Skeletal muscle cell (primary cell): ENCODE data around the gene RASEF.
"Not testable (repeated sequence)": the region's sequence is repeated elsewhere in the genome, so short reads cannot be mapped to it uniquely, and the experiment has no call there.

ENCODE experiments used
- DNase-seq: peaks from one replicate; pipeline ENCODE4 v3.0.0-alpha.2; 2010; ENCODE audit warnings: low read depth
- H3K4me3 ChIP-seq: 2 replicates; pipeline ENCODE4 v1.5.1; 2011; ENCODE audit warnings: low read depth, mild to moderate bottlenecking, control low read depth, low read length, moderate library complexity

Gene RASEF

GRCh38 chr9:83062651-83063527 is at the start of gene RASEF:
RASEF (minus strand) TSS chr9:83063142; CDS start chr9:83062867, 275 bp downstream.
- DNase-seq = no peak
- H3K4me3 ChIP-seq = peak within 1 kb of the TSS; percentile 46

GRCh38 chr9:83111169-83111568 is 48.2 kb upstream of the RASEF start:
- no peak overlapping the region for H3K4me3 ChIP-seq

GRCh38 chr9:83109296-83109695 is 46.4 kb upstream of the RASEF start:
- H3K4me3 ChIP-seq = no peak overlapping the region
- no peak for DNase-seq

More at GRCh38 chr9:83111169-83111568, 48.2 kb upstream of the RASEF start:
- DNase-seq = no peak

- H3K4me3 ChIP-seq = no peak overlapping the region
- DNase-seq = no peak
Measured at GRCh38 chr9:83108208-83108607, 45.3 kb upstream of the RASEF start.

GRCh38 chr9:83106772-83107171 is 43.8 kb upstream of the RASEF start:
- DNase-seq = no peak
- no peak overlapping the region for H3K4me3 ChIP-seq

GRCh38 chr9:83106263-83106662 is 43.3 kb upstream of the RASEF start:
- H3K4me3 ChIP-seq = no peak overlapping the region
- DNase-seq = no peak

GRCh38 chr9:83097633-83098032 is 34.7 kb upstream of the RASEF start:
- H3K4me3 ChIP-seq = no peak overlapping the region
- no peak for DNase-seq

GRCh38 chr9:83093311-83093710 is 30.4 kb upstream of the RASEF start:
- H3K4me3 ChIP-seq, DNase-seq: not testable (repeated sequence)

GRCh38 chr9:83081846-83082245 is 18.9 kb upstream of the RASEF start:
- H3K4me3 ChIP-seq = no peak overlapping the region
- DNase-seq = no peak

- no peak overlapping the region for H3K4me3 ChIP-seq
- DNase-seq = no peak
Measured at GRCh38 chr9:83081010-83081409, 18.1 kb upstream of the RASEF start.

- not testable (repeated sequence) for DNase-seq, H3K4me3 ChIP-seq
Measured at GRCh38 chr9:83075932-83076331, 13.0 kb upstream of the RASEF start.

GRCh38 chr9:83072498-83072897 is 9.6 kb upstream of the RASEF start:
- DNase-seq, H3K4me3 ChIP-seq: not testable (repeated sequence)

GRCh38 chr9:83071626-83072025 is 8.7 kb upstream of the RASEF start:
- H3K4me3 ChIP-seq = no peak overlapping the region
- no peak for DNase-seq

GRCh38 chr9:83070261-83070660 is 7.3 kb upstream of the RASEF start:
- no peak overlapping the region for H3K4me3 ChIP-seq
- peak; percentile 41 for DNase-seq

GRCh38 chr9:83069651-83070050 is 6.7 kb upstream of the RASEF start:
- no peak overlapping the region for H3K4me3 ChIP-seq
- no peak for DNase-seq

GRCh38 chr9:83068414-83068813 is 5.5 kb upstream of the RASEF start:
- DNase-seq = no peak
- no peak overlapping the region for H3K4me3 ChIP-seq

- no peak for DNase-seq
- H3K4me3 ChIP-seq = no peak overlapping the region
Measured at GRCh38 chr9:83067579-83067978, 4.6 kb upstream of the RASEF start.

- no peak overlapping the region for H3K4me3 ChIP-seq
- DNase-seq = peak; percentile 85
Measured at GRCh38 chr9:83066771-83067170, 3.8 kb upstream of the RASEF start.

GRCh38 chr9:83065233-83065632 is 2.3 kb upstream of the RASEF start:
- no peak for DNase-seq
- H3K4me3 ChIP-seq = no peak overlapping the region

- peak overlapping the region; percentile 46 for H3K4me3 ChIP-seq
- DNase-seq = no peak
Measured at GRCh38 chr9:83061990-83062650, 822 bp downstream of the RASEF start.

- no peak for DNase-seq
- H3K4me3 ChIP-seq = no peak overlapping the region
Measured at GRCh38 chr9:83061036-83061435, 1.9 kb downstream of the RASEF start.
